SJSA1 (cell line): ENCODE results near the gene OTUD4. TPM values are rescaled to one million over a fixed set of nuclear protein-coding genes. Genes with fewer than 3 reads are reported as not detected.
"Not testable (repeated sequence)": the region's sequence is repeated elsewhere in the genome, so short reads cannot be mapped to it uniquely, and the experiment has no call there.

Experiments
- DNase-seq, 2 experiments: peaks; one replicate each; pipeline ENCODE4 v3.0.0-alpha.2; 2015 to 2020; ENCODE audit warnings: low spot score in 2 of 2, low read depth in 1 of 2
- H3K27ac ChIP-seq: fragments of 250-450 bp; sonication (Bioruptor Pico); 2 replicates; pipeline ENCODE4 v1.5.1; 2020; ENCODE audit warnings: mild to moderate bottlenecking, moderate library complexity
- H3K27me3 ChIP-seq: fragments of 250-450 bp; sonication (Bioruptor Pico); replicated peaks from 2 replicates; pipeline ENCODE4 v1.5.1; 2020; ENCODE audit warnings: mild to moderate bottlenecking, moderate library complexity
- H3K36me3 ChIP-seq: fragments of 250-450 bp; sonication (Bioruptor Pico); 2 replicates; pipeline ENCODE4 v1.5.1; 2020; ENCODE audit warnings: mild to moderate bottlenecking
- H3K4me1 ChIP-seq: fragments of 250-450 bp; sonication (Bioruptor Pico); replicated peaks from 2 replicates; pipeline ENCODE4 v1.6.1; 2021; ENCODE audit warnings: mild to moderate bottlenecking
- H3K4me3 ChIP-seq: fragments of 250-450 bp; sonication (Bioruptor Pico); 2 replicates; pipeline ENCODE4 v1.5.1; 2020; ENCODE audit warnings: mild to moderate bottlenecking
- H3K9me3 ChIP-seq: fragments of 250-450 bp; sonication (Bioruptor Pico); replicated peaks from 2 replicates; pipeline ENCODE4 v1.5.1; 2020; ENCODE audit warnings: mild to moderate bottlenecking
- total RNA-seq: library from RNA; depleted of rRNA; stranded (reverse); fragments of >200 nt; shearing (Covaris generic); gene quantifications from 2 replicates; pipeline ENCODE4 v1.2.3, GENCODE V29; 2014; rRNA removed

Gene OTUD4, protein sequence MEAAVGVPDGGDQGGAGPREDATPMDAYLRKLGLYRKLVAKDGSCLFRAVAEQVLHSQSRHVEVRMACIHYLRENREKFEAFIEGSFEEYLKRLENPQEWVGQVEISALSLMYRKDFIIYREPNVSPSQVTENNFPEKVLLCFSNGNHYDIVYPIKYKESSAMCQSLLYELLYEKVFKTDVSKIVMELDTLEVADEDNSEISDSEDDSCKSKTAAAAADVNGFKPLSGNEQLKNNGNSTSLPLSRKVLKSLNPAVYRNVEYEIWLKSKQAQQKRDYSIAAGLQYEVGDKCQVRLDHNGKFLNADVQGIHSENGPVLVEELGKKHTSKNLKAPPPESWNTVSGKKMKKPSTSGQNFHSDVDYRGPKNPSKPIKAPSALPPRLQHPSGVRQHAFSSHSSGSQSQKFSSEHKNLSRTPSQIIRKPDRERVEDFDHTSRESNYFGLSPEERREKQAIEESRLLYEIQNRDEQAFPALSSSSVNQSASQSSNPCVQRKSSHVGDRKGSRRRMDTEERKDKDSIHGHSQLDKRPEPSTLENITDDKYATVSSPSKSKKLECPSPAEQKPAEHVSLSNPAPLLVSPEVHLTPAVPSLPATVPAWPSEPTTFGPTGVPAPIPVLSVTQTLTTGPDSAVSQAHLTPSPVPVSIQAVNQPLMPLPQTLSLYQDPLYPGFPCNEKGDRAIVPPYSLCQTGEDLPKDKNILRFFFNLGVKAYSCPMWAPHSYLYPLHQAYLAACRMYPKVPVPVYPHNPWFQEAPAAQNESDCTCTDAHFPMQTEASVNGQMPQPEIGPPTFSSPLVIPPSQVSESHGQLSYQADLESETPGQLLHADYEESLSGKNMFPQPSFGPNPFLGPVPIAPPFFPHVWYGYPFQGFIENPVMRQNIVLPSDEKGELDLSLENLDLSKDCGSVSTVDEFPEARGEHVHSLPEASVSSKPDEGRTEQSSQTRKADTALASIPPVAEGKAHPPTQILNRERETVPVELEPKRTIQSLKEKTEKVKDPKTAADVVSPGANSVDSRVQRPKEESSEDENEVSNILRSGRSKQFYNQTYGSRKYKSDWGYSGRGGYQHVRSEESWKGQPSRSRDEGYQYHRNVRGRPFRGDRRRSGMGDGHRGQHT
- 7.8 and 9.0 TPM in 2 replicates for total RNA-seq

DNA sequence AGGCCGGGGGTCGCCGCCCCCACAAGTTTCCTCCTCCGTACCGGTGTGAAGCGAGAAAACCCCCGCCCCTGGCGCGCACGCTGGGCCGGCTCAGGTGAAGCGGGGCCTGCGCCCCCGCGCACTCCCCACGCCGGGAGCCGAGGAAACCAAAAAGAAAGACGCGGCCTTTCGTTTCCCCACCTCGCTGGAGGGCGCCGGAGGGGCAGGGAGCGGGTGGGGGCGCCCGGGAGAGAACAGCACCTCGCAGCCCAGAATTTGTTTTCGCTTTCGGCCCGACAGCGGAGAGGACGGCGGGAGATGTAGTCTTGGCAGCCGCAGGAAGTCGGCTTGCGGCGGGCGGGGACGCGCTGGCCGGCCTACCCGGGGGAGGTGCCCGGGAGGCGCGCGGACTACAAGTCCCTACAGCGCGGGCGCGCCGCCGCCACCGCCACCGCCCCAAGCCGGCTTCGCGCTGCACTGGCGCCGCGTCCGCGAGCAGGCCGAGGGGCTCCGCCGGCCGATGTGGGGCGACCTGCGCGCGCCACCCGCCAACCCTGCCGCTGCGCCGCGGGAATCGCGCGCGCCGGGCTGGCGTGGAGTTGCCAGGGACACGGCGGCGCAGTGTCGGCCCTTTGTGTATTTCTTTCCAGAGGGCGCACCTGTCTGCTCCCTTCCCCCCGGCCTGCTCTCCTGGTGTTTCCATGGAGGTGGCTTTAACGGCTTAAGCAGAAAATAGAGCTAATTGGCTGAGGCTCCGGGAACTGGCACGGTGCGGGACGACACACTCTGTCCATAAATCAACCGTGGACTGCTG, at the start of gene OTUD4:
OTUD4 (minus strand) TSS at position 292 of the 793 bp plus-strand sequence. CDS start 616 bp downstream, outside the sequence.
- DNase-seq, result peak; percentile 95
- no peaks in the 10 kb centered on the region; the same call in 1 of the 2 replicates for H3K27me3 ChIP-seq

DNA sequence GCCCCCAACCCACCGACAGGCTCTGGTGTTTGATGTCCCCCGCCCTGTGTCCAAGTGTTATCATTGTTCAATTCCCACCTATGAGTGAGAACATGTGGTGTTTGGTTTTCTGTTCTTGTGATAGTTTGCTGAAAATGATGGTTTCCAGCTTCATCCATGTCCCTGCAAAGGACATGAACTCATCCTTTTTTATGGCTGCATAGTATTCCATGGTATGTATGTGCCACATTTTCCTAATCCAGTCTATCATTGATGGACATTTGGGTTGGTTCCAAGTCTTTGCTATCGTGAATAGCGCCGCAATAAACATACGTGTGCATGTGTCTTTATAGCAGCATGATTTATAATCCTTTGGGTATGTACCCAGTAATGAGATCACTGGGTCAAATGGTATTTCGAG, 42.8 kb upstream of the OTUD4 start:
- not testable (repeated sequence) for H3K27me3 ChIP-seq, H3K4me1 ChIP-seq, H3K36me3 ChIP-seq, H3K4me3 ChIP-seq, H3K27ac ChIP-seq, H3K9me3 ChIP-seq, DNase-seq

More for the DNA sequence above, at the start of gene OTUD4:
- Histone ChIP-seq H3K9me3 (no peaks in the 10 kb centered on the region), H3K36me3 (no peaks in the 10 kb centered on the region), H3K4me1 (peaks cover 13% of the 10 kb centered on the region), H3K27ac (peak within 1 kb of the TSS; percentile 79), H3K4me3 (peak within 1 kb of the TSS; percentile 68)

DNA sequence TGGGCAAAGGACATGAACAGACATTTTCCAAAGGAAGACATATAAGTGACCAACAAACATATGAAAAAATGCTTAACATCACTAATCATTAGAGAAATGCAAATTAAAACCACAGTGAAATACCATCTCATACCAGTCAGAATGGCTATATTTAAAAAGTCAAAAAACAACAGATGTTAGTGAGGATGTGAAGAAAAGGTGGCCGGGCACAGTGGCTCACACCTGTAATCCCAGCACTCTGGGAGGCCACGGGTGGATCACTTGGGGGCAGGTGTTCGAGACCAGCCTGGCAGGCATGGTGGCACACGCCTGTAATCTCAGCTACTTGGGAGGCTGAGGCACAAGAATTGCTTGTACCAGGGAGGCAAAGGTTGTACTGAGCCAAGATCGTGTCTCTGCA, 41.1 kb upstream of the OTUD4 start:
- H3K27me3 ChIP-seq, H3K4me1 ChIP-seq, H3K27ac ChIP-seq, H3K4me3 ChIP-seq, H3K36me3 ChIP-seq, H3K9me3 ChIP-seq, DNase-seq: not testable (repeated sequence)

DNA sequence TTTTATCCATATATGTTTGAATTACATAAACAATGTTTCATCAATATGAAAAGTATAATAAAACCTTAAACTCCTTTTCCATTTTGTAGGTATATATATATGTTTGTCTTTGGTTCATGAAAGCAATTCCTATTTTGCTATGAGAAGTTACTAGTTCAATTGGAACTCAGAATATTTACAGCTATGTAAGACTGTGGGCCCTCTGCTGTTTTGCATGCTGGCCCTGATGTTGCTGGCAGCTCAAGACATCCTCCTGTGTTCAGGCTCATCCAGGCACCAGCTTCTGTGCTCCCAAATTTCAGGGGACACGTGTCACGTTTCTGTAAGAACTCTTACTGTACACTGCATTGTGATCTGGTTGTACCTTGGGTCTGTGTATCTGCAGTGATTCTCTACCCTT, 38.7 kb upstream of the OTUD4 start:
- H3K4me1 ChIP-seq, result no peaks in the 10 kb centered on the region
- H3K27me3 ChIP-seq, result no peaks in the 10 kb centered on the region
- no peak overlapping the region for H3K4me3 ChIP-seq
- no peak overlapping the region for H3K27ac ChIP-seq
- no peaks in the 10 kb centered on the region for H3K36me3 ChIP-seq
- DNase-seq, result no peak
- H3K9me3 ChIP-seq, result no peaks in the 10 kb centered on the region

DNA sequence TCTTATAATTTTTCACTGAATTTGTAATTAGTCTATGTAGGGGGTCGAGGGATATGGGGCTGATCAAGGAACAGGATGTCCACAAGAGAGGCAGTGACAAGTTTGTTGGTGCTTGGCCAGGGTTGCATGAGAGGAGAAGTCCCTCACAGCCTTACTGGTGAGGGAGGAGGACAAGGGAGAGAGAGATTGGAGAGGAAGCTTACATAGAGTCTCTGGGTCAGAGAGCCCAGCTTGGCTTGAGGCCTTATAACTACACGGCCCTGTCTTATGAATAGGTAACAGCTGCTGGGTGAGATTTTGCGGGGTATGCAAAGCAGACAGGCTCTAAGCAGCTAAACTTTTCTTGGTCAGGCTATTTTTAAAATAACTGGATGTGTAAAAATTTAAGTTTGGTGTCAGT, 37.9 kb upstream of the OTUD4 start:
- no peaks in the 10 kb centered on the region for H3K36me3 ChIP-seq
- no peaks in the 10 kb centered on the region for H3K27me3 ChIP-seq
- H3K27ac ChIP-seq, result no peak overlapping the region
- H3K9me3 ChIP-seq, result no peaks in the 10 kb centered on the region
- no peak for DNase-seq
- no peaks in the 10 kb centered on the region for H3K4me1 ChIP-seq
- H3K4me3 ChIP-seq, result no peak overlapping the region

DNA sequence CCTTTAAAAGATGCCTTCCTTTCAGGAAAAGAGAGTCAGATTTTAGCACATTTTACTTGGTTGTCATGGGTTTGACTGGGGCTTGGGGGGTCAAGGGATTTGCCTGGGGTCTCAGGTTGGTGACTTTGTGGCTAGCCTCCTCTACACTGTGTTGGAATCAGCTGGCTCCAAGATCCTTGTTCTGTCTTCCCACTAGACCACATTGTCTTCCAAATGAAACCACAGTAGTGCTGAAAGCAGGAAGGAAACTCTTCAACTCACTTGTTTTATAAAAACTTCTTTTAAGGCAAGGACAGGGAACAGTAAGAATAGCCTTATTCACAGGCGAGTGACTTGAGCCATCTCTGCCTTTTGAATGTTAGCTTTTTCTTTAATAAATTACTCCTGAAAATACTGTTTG, 37.0 kb upstream of the OTUD4 start:
- DNase-seq, result no peak
- Histone ChIP-seq H3K27me3 (no peaks in the 10 kb centered on the region), H3K27ac (no peak overlapping the region), H3K4me3 (no peak overlapping the region), H3K9me3 (no peaks in the 10 kb centered on the region), H3K4me1 (no peaks in the 10 kb centered on the region), H3K36me3 (no peaks in the 10 kb centered on the region)

DNA sequence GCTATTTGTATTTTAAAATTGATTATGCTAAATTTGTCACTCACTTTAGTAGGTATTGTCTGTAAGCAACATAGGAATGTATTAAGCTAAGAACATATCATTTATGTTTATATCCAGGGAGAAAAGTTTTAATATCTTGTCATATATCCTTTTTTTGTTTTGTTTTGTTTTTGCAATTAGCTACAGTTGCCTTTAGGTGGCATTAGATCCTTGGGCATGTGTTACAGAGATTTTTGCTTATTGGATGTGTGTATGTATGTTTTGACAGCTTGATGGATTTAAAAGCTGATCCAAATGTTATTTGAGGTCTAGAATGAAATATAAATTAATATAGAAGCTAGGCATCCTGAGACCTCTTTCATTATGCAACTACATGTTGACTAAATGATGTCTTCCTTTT, 36.1 kb upstream of the OTUD4 start:
- Histone ChIP-seq H3K4me1 (no peaks in the 10 kb centered on the region), H3K4me3 (no peak overlapping the region), H3K36me3 (no peaks in the 10 kb centered on the region), H3K9me3 (no peaks in the 10 kb centered on the region), H3K27me3 (no peaks in the 10 kb centered on the region), H3K27ac (no peak overlapping the region)
- peak in 1 of 2 experiments; percentile 10 for DNase-seq

DNA sequence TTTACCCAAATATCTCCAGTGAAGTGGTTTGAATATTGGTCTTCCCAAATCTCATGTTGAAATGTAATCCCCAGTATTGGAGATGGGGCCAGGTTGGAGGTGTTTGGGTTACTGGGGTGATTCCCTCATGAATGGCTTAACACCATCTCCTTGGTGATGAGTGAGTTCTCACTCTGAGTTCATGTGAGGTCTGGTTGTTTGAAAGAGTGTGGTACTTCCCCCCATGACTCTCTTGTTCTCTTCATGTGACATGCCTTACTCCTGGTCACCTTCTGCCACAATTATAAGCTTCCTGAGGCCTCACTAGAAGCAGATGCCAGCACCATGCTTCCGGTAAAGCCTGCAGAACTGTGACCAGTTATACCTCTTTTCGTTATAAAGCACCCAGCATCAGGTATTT, 32.9 kb upstream of the OTUD4 start:
- Histone ChIP-seq H3K27ac (no peak overlapping the region), H3K36me3 (no peaks in the 10 kb centered on the region), H3K27me3 (no peaks in the 10 kb centered on the region), H3K4me1 (no peaks in the 10 kb centered on the region), H3K9me3 (no peaks in the 10 kb centered on the region), H3K4me3 (no peak overlapping the region)
- DNase-seq, result no peak

DNA sequence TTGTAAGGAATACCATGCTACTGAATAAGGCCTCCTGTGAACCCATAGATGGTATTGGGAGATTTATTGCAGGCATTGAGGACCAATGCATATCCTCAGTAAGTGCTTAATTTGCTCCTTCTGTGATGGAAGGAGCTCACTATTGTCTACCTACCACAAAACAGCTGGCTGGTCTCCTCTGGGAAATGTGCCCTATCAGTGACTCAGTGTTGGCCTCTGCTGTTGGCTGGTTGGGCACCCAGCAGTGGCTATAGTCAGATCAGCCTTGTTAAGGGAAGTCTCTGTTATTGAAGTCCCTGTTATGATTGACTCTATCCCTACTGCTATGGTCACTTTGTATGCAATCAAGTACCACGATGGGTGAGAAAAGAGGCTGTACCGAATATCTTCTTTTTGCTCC, 27.5 kb upstream of the OTUD4 start:
- no peak overlapping the region for H3K27ac ChIP-seq
- H3K4me1 ChIP-seq, result no peaks in the 10 kb centered on the region
- no peaks in the 10 kb centered on the region for H3K27me3 ChIP-seq
- H3K4me3 ChIP-seq, result no peak overlapping the region
- no peak for DNase-seq
- H3K9me3 ChIP-seq, result no peaks in the 10 kb centered on the region
- H3K36me3 ChIP-seq, result no peaks in the 10 kb centered on the region

DNA sequence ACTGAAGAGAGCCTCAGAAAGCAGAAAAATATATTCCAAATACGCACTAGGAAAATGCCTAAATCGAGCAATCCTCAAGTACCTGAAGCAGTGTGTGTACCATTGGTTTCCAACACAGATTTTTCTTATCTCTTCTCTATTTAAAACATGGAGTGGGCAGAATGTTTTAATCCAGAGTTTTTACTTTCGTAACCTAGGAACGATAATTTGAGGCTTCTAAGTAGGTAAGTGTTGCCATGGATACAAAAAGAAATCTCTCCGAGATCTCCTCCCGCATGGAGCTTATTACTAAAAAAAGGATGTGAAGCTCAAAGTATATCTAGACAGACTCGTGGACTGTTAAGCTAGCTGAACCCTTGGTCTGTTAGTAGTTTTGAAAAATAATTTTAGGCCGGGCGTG, 23.0 kb upstream of the OTUD4 start:
- H3K27ac ChIP-seq, result no peak overlapping the region
- DNase-seq, result no peak
- H3K4me3 ChIP-seq, result no peak overlapping the region
- no peaks in the 10 kb centered on the region for H3K4me1 ChIP-seq
- no peaks in the 10 kb centered on the region for H3K36me3 ChIP-seq
- no peaks in the 10 kb centered on the region for H3K9me3 ChIP-seq
- H3K27me3 ChIP-seq, result no peaks in the 10 kb centered on the region

DNA sequence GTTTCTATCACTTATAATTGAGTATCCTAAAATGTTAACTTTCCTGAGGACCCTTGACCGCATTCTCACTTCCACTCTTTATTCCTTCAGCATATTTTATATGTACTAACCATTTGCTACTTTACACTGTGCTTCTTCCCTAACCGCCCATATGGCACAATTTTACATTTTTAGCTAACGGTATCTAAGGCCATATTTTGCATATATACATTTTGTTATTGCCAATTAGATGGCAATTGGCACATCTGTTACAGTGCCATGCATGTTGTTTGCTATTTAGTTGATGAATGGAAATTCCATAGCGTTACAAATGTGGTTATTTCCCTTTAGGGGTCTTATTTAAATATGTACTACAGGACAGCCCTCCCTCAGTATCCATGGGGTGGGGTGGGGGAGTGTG, 20.0 kb upstream of the OTUD4 start:
- Histone ChIP-seq H3K9me3 (no peaks in the 10 kb centered on the region), H3K4me3 (no peak overlapping the region), H3K27me3 (no peaks in the 10 kb centered on the region), H3K4me1 (no peaks in the 10 kb centered on the region), H3K36me3 (no peaks in the 10 kb centered on the region), H3K27ac (no peak overlapping the region)
- no peak for DNase-seq

DNA sequence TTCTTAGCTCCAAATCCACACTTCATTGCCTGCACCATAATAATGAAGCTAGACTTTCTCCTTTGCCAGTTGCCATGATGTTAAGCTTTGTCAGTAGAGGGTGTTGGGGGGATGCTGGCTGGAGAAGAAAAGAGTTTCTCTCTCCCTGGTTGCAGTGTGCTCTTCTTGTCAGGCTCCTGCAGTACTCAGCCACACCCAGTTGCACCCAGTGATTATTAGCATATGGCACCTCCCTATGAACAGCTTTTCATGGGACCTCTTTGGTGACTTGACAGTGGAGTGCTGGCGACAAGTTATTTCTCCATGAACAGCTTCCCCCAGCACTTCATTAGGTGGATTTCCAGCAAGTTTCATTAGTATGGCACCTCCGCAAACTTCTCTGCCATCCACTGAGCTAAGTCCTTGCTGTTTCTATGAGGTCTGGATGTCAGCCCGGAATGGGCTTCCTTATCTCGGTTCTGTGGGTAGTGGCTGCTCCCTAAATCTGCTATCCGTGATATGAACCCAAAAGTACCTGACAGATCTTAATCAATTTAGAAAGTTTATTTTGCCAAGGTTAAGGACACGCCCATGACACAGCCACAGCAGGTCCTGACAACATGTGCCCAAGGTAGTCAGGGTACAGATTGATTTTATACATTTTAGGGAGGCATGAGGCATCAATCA, 18.8 kb upstream of the OTUD4 start:
- Histone ChIP-seq H3K36me3 (no peaks in the 10 kb centered on the region), H3K4me3 (no peak overlapping the region), H3K9me3 (no peaks in the 10 kb centered on the region), H3K27me3 (no peaks in the 10 kb centered on the region), H3K4me1 (no peaks in the 10 kb centered on the region), H3K27ac (no peak overlapping the region)
- DNase-seq, result no peak

DNA sequence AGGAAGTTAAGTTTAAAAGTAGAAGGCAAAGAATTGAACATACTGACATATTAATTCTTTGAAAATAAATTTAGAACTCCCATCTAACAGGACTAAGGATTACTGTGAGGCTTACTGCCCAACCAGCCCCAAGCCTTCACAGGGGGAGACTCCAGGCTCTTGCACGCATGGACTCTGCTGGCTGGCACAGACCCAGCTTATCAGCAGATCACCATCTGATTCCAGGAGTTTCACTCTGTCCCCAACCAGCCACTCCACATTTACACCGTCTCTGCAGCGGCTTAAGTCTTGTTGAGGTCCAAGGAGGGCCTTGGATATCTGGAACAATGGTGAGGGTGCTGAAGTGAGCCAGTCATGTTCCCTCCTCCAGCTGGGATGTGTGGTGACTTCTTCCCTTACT, 16.4 kb upstream of the OTUD4 start:
- no peaks in the 10 kb centered on the region for H3K27me3 ChIP-seq
- no peaks in the 10 kb centered on the region for H3K4me1 ChIP-seq
- no peak for DNase-seq
- no peaks in the 10 kb centered on the region for H3K9me3 ChIP-seq
- no peak overlapping the region for H3K4me3 ChIP-seq
- H3K27ac ChIP-seq, result no peak overlapping the region
- no peaks in the 10 kb centered on the region for H3K36me3 ChIP-seq
